K562 (cell line): ENCODE results near the gene IL20. TPM values are rescaled to one million over a fixed set of nuclear protein-coding genes. Genes with fewer than 3 reads are reported as not detected.

Source experiments
- ATAC-seq: fragments of 200-7000 bp; cut with Tn5 transposase; 3 replicates; pipeline ENCODE4 v1.9.1; 2020; ENCODE audit warnings: moderate library complexity
- BruUV-seq: library from RNA; stranded (reverse); fragments of 400-500 nt; replicated peaks from 2 replicates; lab custom pipeline; 2021; lab: Mats Ljungman, UMichigan
- CTCF ChIA-PET: fragments of 300-600 bp; formaldehyde crosslinking; extraction: SDS; loops from one replicate; lab custom pipeline; 2021; ENCODE audit warnings: low intra/inter-chr PET ratio; lab: Yijun Ruan, JAX
- POLR2A ChIA-PET: fragments of 300-600, 350-650 bp; sonication (Branson Sonifier 250); formaldehyde crosslinking; extraction: SDS; loops from one replicate; lab custom pipeline; 2021; ENCODE audit warnings: antibody characterized with exemption, inconsistent platforms; lab: Yijun Ruan, JAX
- DNase-seq, 4 experiments: peaks; one replicate each; pipeline versions ENCODE4 v3.0.0 to v3.0.0-alpha.2; 2011 to 2018; ENCODE audit warnings: low spot score in 3 of 4, mixed read lengths in 3 of 4; ENCODE audit errors: extremely low read depth in 1 of 4
- FAIRE-seq: peaks from 2 replicates; lab custom pipeline; 2011; peaks lifted over from hg19 to GRCh38; lab: Jason Lieb, UNC
- H2AFZ ChIP-seq: 2 replicates; pipeline ENCODE4 v1.6.0; 2011; ENCODE audit warnings: low read depth, low read length, control low read depth, inconsistent platforms
- H3K27ac ChIP-seq: fragments of 200-600 bp; 3 replicates; pipeline ENCODE4 v1.8.0; 2011; ENCODE audit warnings: low read depth, mild to moderate bottlenecking, control low read depth, inconsistent platforms, low read length, moderate library complexity, mixed read lengths; ENCODE audit errors: extremely low read depth
- H3K27me3 ChIP-seq, 2 experiments: fragments of 300-600 bp in 1 of 2; 2 replicates in 1 of 2; 3 replicates in 1 of 2; pipeline versions ENCODE4 v1.6.0 to v1.8.0; 2011; ENCODE audit warnings: inconsistent platforms in 2 of 2, low read length in 2 of 2, mild to moderate bottlenecking in 1 of 2, mixed read lengths in 1 of 2, moderate library complexity in 1 of 2; ENCODE audit not compliant: control insufficient read depth in 2 of 2, insufficient read depth in 2 of 2
- H3K36me3 ChIP-seq: fragments of 300-600 bp; 3 replicates; pipeline ENCODE4 v1.8.0; 2011; ENCODE audit warnings: mild to moderate bottlenecking, low read length, inconsistent platforms; ENCODE audit not compliant: control insufficient read depth, insufficient read depth
- H3K4me1 ChIP-seq, 2 experiments: fragments of 200-600 bp in 1 of 2; replicated peaks in 1 of 2; 2 replicates in 1 of 2; 3 replicates in 1 of 2; pipeline versions ENCODE4 v1.5.1 to v1.8.0; 2011; ENCODE audit warnings: inconsistent platforms in 2 of 2, low read length in 2 of 2, mild to moderate bottlenecking in 1 of 2, mixed read lengths in 1 of 2, moderate library complexity in 1 of 2; ENCODE audit not compliant: control insufficient read depth in 2 of 2, insufficient read depth in 2 of 2
- H3K4me2 ChIP-seq: 2 replicates; pipeline ENCODE4 v1.6.1; 2011; ENCODE audit warnings: low read length, control low read depth, inconsistent platforms, mixed read lengths; ENCODE audit not compliant: insufficient read depth
- H3K4me3 ChIP-seq: fragments of 200-600 bp; sonication (generic), shearing (Covaris generic); 2 replicates; pipeline ENCODE4 v1.5.1; 2016; ENCODE audit warnings: control low read depth, inconsistent platforms
- H3K79me2 ChIP-seq: fragments of 200-600 bp; 3 replicates; pipeline ENCODE4 v1.8.0; 2011; ENCODE audit warnings: low read length, inconsistent platforms; ENCODE audit not compliant: control insufficient read depth, insufficient read depth
- H3K9ac ChIP-seq, 2 experiments: 2 replicates each; pipeline versions ENCODE4 v1.6.0 to v1.6.1; 2011; ENCODE audit warnings: low read depth in 2 of 2, low read length in 2 of 2, control low read depth in 1 of 2, inconsistent platforms in 1 of 2, mild to moderate bottlenecking in 1 of 2, mixed read lengths in 1 of 2; ENCODE audit not compliant: insufficient read depth in 1 of 2
- H3K9me1 ChIP-seq: one replicate; pipeline ENCODE4 v1.6.0; 2011; ENCODE audit warnings: inconsistent platforms, mild to moderate bottlenecking, low read length, moderate library complexity; ENCODE audit not compliant: control insufficient read depth, insufficient read depth
- H3K9me3 ChIP-seq: replicated peaks from 2 replicates; pipeline ENCODE4 v1.5.1; 2011; ENCODE audit warnings: low read depth, low read length, inconsistent platforms; ENCODE audit not compliant: control insufficient read depth, insufficient read depth
- H4K20me1 ChIP-seq: replicated peaks from 2 replicates; pipeline ENCODE4 v1.6.1; 2011; ENCODE audit warnings: low read length, inconsistent platforms, mixed read lengths; ENCODE audit not compliant: control insufficient read depth, insufficient read depth
- HOMEZ ChIP-seq: fragments of 250-450 bp; sonication (Bioruptor Pico); IDR thresholded peaks from 2 replicates; pipeline ENCODE4 v1.4.0; 2020; ENCODE audit warnings: mild to moderate bottlenecking, moderate library complexity
- KLF1 ChIP-seq: fragments of 450-650 bp; IDR thresholded peaks from 2 replicates; pipeline ENCODE4 v1.6.1; 2016; ENCODE audit warnings: missing genetic modification characterization, missing compliant biosample characterization
- NBN ChIP-seq: fragments of 450-650 bp; IDR thresholded peaks from 2 replicates; pipeline ENCODE4 v1.6.1; 2016; ENCODE audit warnings: low read depth, mild to moderate bottlenecking
- PBX2 ChIP-seq, 2 experiments: IDR thresholded peaks in 1 of 2; conservative IDR thresholded peaks in 1 of 2; 2 replicates each; pipeline ENCODE4 v1.6.1; 2016; ENCODE audit warnings: low read depth in 2 of 2, mild to moderate bottlenecking in 1 of 2, missing compliant biosample characterization in 1 of 2, missing genetic modification characterization in 1 of 2, moderate library complexity in 1 of 2
- PRMT5 ChIP-seq: sonication (generic); formaldehyde crosslinking; IDR thresholded peaks from 2 replicates; pipeline ENCODE4 v1.5.0; 2020; ENCODE audit warnings: missing genetic modification reagents
- SFPQ ChIP-seq: fragments of 200-400 bp; formaldehyde crosslinking; IDR thresholded peaks from 2 replicates; pipeline ENCODE4 v1.6.1; 2017; ENCODE audit warnings: mild to moderate bottlenecking, low read depth, low read length, moderate library complexity
- SRF ChIP-seq, 2 experiments: fragments of 250-450, 450-650 bp in 1 of 2; sonication (Bioruptor Pico) in 1 of 2; sonication (generic) in 1 of 2; formaldehyde crosslinking; IDR thresholded peaks; 2 replicates each; pipeline versions ENCODE4 v1.5.0 to v1.5.1; 2020 to 2022; ENCODE audit warnings: mild to moderate bottlenecking in 1 of 2, missing genetic modification reagents in 1 of 2
- SRSF9 ChIP-seq: fragments of 200-400 bp; formaldehyde crosslinking; IDR thresholded peaks from 2 replicates; pipeline ENCODE4 v1.6.1; 2017; ENCODE audit warnings: low read depth, low read length, borderline replicate concordance
- ZFP91 ChIP-seq: sonication (generic); formaldehyde crosslinking; IDR thresholded peaks from 2 replicates; pipeline ENCODE4 v1.8.0; 2022; ENCODE audit warnings: mild to moderate bottlenecking, missing genetic modification reagents
- ZNF740 ChIP-seq, 3 experiments: fragments of 200-800 bp in 1 of 3; sonication (Bioruptor generic) in 1 of 3; sonication (generic) in 1 of 3; formaldehyde crosslinking in 1 of 3; IDR thresholded peaks; 2 replicates each; pipeline versions ENCODE4 v1.6.1 to v1.8.0; 2016 to 2022; ENCODE audit warnings: mild to moderate bottlenecking in 2 of 3, missing compliant biosample characterization in 2 of 3, missing genetic modification characterization in 2 of 3, missing genetic modification reagents in 1 of 3
- WGBS: fragments of 100-300 bp; shearing (Covaris generic); methylation state at CpG from one replicate; pipeline ENCODE4 v1.1.6; 2016; ENCODE audit warnings: low coverage, mixed read lengths; ENCODE audit not compliant: insufficient coverage; ENCODE audit errors: missing lambda C conversion rate; 5-methylcytosine and 5-hydroxymethylcytosine counted together
- in situ Hi-C: fragments of 300-500 bp; cut with MboI; formaldehyde crosslinking; loops from 4 replicates; pipeline ENCODE4 v1.15.0; 2018; ENCODE audit warnings: inconsistent platforms, mixed read lengths
- intact Hi-C: fragments of 100-400 bp; cut with micrococcal nuclease; formaldehyde crosslinking; loops from 2 replicates; pipeline ENCODE4 v1.14.2; 2022
- polyA plus RNA-seq, 8 experiments: library from polyadenylated mRNA; depleted of rRNA in 4 of 8; stranded (reverse) in 5 of 8; unstranded in 3 of 8; fragments of >200 nt; fragmentation: Nextera tagmentation in 2 of 8; fragmentation: Illumina TruSeq in 1 of 8; extraction: Ambion mirVana in 2 of 8; extraction: Trizol in 1 of 8; gene quantifications; 2 replicates each; pipeline versions ENCODE4 v1.2.1 to v1.2.3, GENCODE V29; 2011 to 2014; ENCODE audit warnings: inconsistent platforms in 1 of 8, missing spikeins in 1 of 8
- total RNA-seq, 7 experiments: library from RNA; depleted of rRNA in 6 of 7; stranded (reverse); fragments of >200 nt in 6 of 7; fragmentation: Illumina TruSeq in 2 of 7; extraction: Trizol in 2 of 7; gene quantifications; 2 replicates each; pipeline versions ENCODE4 v1.2.1 to v1.2.3, GENCODE V29; 2011 to 2021; ENCODE audit warnings: low replicate concordance in 1 of 7

Gene IL20
- total and polyA plus RNA-seq, 9 of the 15 experiments (the other 6 are each of a cell fraction or from before 2014, with no cell fraction given) = not detected

GRCh38 chr1:206895325-206895724 is 29.9 kb downstream of the IL20 start:
- no peak overlapping the region for H2AFZ ChIP-seq
- no TSS peak for BruUV-seq
- H3K9me3 ChIP-seq = no peaks in the 10 kb centered on the region
- no peak overlapping the region for H3K9ac ChIP-seq
- POLR2A ChIA-PET = interaction anchor here (0.7 to 1.5 kb wide), 4 partner anchors 9 to 156 kb away, joined by 3 to 7 read pairs (median 4); no protein-coding TSS in a partner anchor
- no peaks in the 10 kb centered on the region for H3K9me1 ChIP-seq
- 0% methylated on average over 3 of the region's 3 CpGs for WGBS
- H3K27me3 ChIP-seq = peaks cover 56 to 68% of the 10 kb centered on the region in 2 experiments
- FAIRE-seq (no peak), DNase-seq (no peak), ATAC-seq (no peak)
- no peaks in the 10 kb centered on the region for H3K36me3 ChIP-seq
- H3K4me1 ChIP-seq = peaks cover 0 to 8% of the 10 kb centered on the region in 2 experiments; a peak in 4 of 5 replicates
- in situ Hi-C loops (no loop called here), intact Hi-C loops (no loop called here)
- no peak overlapping the region for H3K4me2 ChIP-seq
- H4K20me1 ChIP-seq = no peaks in the 10 kb centered on the region
- H3K4me3 ChIP-seq = no peak overlapping the region
- no peaks in the 10 kb centered on the region for H3K79me2 ChIP-seq
- no peak overlapping the region for H3K27ac ChIP-seq
- CTCF ChIA-PET = no interaction called here
- TF ChIP-seq KLF1 (tag) (no peak), SFPQ (no peak), ZFP91 (CRISPR knock-in tag) (no peak), ZNF740 (CRISPR knock-in tag; IDR thresholded peaks at IDR 0.05) (no peak), ZNF740 (tag; IDR thresholded peaks at IDR 0.05) (no peak), SRSF9 (no peak), PRMT5 (no peak), PBX2 (CRISPR knock-in tag; IDR thresholded peaks at IDR 0.05; ENCODE audit: low read depth) (no peak), PBX2 (tag; conservative IDR thresholded peaks at IDR 0.05; ENCODE audit: low read depth) (no peak), NBN (no peak), HOMEZ (CRISPR knock-in tag) (no peak), SRF (CRISPR knock-in tag; IDR thresholded peaks at IDR 0.05) (no peak)
